CD8-positive, alpha-beta memory T cell (primary cell): Measurements from ENCODE around the gene SEC62. TPM values are rescaled to one million over a fixed set of nuclear protein-coding genes. Genes with fewer than 3 reads are reported as not detected.

ENCODE experiments used
- CTCF ChIA-PET: fragments of 350-600 bp; sonication (Branson Sonifier 250); formaldehyde crosslinking; loops from one replicate; lab custom pipeline; 2021; ENCODE audit warnings: antibody characterized with exemption; lab: Charles Lee
- POLR2A ChIA-PET: fragments of 350-600 bp; sonication (Branson Sonifier 250); formaldehyde crosslinking; loops from one replicate; lab custom pipeline; 2021; ENCODE audit warnings: antibody characterized with exemption; lab: Charles Lee
- DNase-seq, 5 donors: peaks; one replicate each; pipeline versions ENCODE4 v3.0.0 to v3.0.0-alpha.2; 2020 to 2022; ENCODE audit warnings: mixed read lengths in 1 of 5
- H3K27ac ChIP-seq: one replicate; pipeline ENCODE4 v1.7.0; 2013; ENCODE audit warnings: low read depth, mild to moderate bottlenecking, low read length, moderate library complexity
- H3K27me3 ChIP-seq: 2 replicates; pipeline ENCODE4 v1.7.0; 2013; ENCODE audit warnings: low read length, mild to moderate bottlenecking; ENCODE audit not compliant: insufficient read depth, poor library complexity, severe bottlenecking
- H3K36me3 ChIP-seq: 2 replicates; pipeline ENCODE4 v1.7.0; 2013; ENCODE audit warnings: mild to moderate bottlenecking, low read length, moderate library complexity; ENCODE audit not compliant: insufficient read depth
- H3K4me1 ChIP-seq: 2 replicates; pipeline ENCODE4 v1.7.0; 2013; ENCODE audit warnings: mild to moderate bottlenecking, low read length, moderate library complexity; ENCODE audit not compliant: insufficient read depth
- H3K4me3 ChIP-seq: 2 replicates; pipeline ENCODE4 v1.7.0; 2013; ENCODE audit warnings: mild to moderate bottlenecking, low read length
- H3K9me3 ChIP-seq: 2 replicates; pipeline ENCODE4 v1.7.0; 2013; ENCODE audit warnings: mild to moderate bottlenecking, low read length
- H3K27ac Mint-ChIP-seq, 8 donors: one replicate each; pipeline ENCODE4 v1.8.0; 2020 to 2021; ENCODE audit warnings: mixed read lengths in 8 of 8, mild to moderate bottlenecking in 6 of 8, inconsistent platforms in 3 of 8, moderate library complexity in 3 of 8
- H3K27me3 Mint-ChIP-seq, 2 donors: one replicate each; pipeline ENCODE4 v1.8.0; 2020 to 2021; ENCODE audit warnings: mixed read lengths in 2 of 2, mild to moderate bottlenecking in 1 of 2, moderate library complexity in 1 of 2
- H3K36me3 Mint-ChIP-seq, 3 donors: one replicate each; pipeline ENCODE4 v1.8.0; 2020 to 2021; ENCODE audit warnings: mixed read lengths in 3 of 3, inconsistent platforms in 1 of 3, mild to moderate bottlenecking in 1 of 3
- H3K4me1 Mint-ChIP-seq, 3 donors: one replicate each; pipeline ENCODE4 v1.8.0; 2020 to 2021; ENCODE audit warnings: mixed read lengths in 3 of 3, inconsistent platforms in 1 of 3, mild to moderate bottlenecking in 1 of 3
- H3K4me3 Mint-ChIP-seq, 7 donors: one replicate each; pipeline ENCODE4 v1.8.0; 2020 to 2021; ENCODE audit warnings: mixed read lengths in 7 of 7, mild to moderate bottlenecking in 6 of 7, moderate library complexity in 4 of 7, inconsistent platforms in 2 of 7
- H3K9me3 Mint-ChIP-seq, 5 donors: one replicate each; pipeline ENCODE4 v1.8.0; 2020 to 2022; ENCODE audit warnings: mixed read lengths in 5 of 5, mild to moderate bottlenecking in 3 of 5, moderate library complexity in 2 of 5, inconsistent platforms in 1 of 5
- polyA plus RNA-seq: library from polyadenylated mRNA; unstranded; fragments of 300-500 nt; fragmentation: Illumina TruSeq; gene quantifications from one replicate; pipeline ENCODE4 v1.2.3, GENCODE V29; 2021
- total RNA-seq, 2 experiments: library from RNA; stranded (reverse); gene quantifications; one replicate each; pipeline ENCODE4 v1.2.3, GENCODE V29; 2021

The SEC62 gene
- total and polyA plus RNA-seq, 3 experiments from 2014 or later = 66.7 to 190 (median 68.3) TPM

- Mint-ChIP-seq H3K4me3 (no peak overlapping the region), H3K9me3 (no peaks in the 10 kb centered on the region), H3K4me1 (no peaks in the 10 kb centered on the region), H3K27me3 (peaks cover 0 to 50% of the 10 kb centered on the region in 2 donors), H3K36me3 (no peaks in the 10 kb centered on the region), H3K27ac (no peak overlapping the region)
- Histone ChIP-seq H3K27me3 (no peaks in the 10 kb centered on the region), H3K36me3 (no peaks in the 10 kb centered on the region), H3K27ac (no peak overlapping the region), H3K9me3 (no peaks in the 10 kb centered on the region), H3K4me1 (no peaks in the 10 kb centered on the region), H3K4me3 (no peak overlapping the region)
- CTCF ChIA-PET = no interaction called here
- no peak for DNase-seq
- POLR2A ChIA-PET = no interaction called here
These were observed 12.4 kb upstream of the SEC62 start for GRCh38 chr3:169954142-169954756.

GRCh38 chr3:169955406-169955805 lies 11.2 kb upstream of the SEC62 start:
- no peaks in the 10 kb centered on the region for H3K4me1 ChIP-seq
- Mint-ChIP-seq H3K4me1 (no peaks in the 10 kb centered on the region), H3K27ac (no peak overlapping the region), H3K27me3 (peaks cover 0 to 51% of the 10 kb centered on the region in 2 donors), H3K36me3 (peaks cover 0 to 1% (median 0%) of the 10 kb centered on the region in 3 donors), H3K9me3 (no peaks in the 10 kb centered on the region), H3K4me3 (no peak overlapping the region)
- H3K9me3 ChIP-seq = no peaks in the 10 kb centered on the region
- H3K27me3 ChIP-seq = no peaks in the 10 kb centered on the region
- H3K27ac ChIP-seq = no peak overlapping the region
- H3K4me3 ChIP-seq = no peak overlapping the region
- no peaks in the 10 kb centered on the region for H3K36me3 ChIP-seq
- ChIA-PET POLR2A (no interaction called here), CTCF (no interaction called here)
- DNase-seq = no peak

DNA sequence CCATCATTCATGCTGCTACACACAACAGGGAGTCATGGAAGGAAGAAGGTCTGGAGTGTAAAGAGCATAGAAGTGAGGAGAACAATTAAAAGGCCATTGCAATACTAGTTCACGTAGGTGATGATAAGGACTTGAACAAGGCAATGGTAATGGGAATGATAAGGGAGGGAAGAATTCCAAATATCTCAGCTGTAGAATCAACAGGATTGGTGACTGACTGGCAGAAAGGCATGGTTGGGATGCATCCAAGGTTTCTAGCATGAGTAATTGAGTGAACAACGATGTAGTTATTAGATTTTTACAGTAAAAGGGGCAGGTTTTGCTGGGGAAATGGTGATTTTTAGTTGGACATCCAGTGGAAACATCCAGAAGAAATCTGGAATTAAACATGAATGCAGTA lies 2.4 kb upstream of the SEC62 start:
- Histone ChIP-seq H3K27me3 (no peaks in the 10 kb centered on the region), H3K36me3 (no peaks in the 10 kb centered on the region), H3K4me1 (peaks cover 28% of the 10 kb centered on the region), H3K9me3 (no peaks in the 10 kb centered on the region), H3K4me3 (no peak overlapping the region), H3K27ac (no peak overlapping the region)
- peaks cover 0 to 12% (median 3%) of the 10 kb centered on the region in 3 donors for H3K36me3 Mint-ChIP-seq
- CTCF ChIA-PET = interaction anchor here (1.0 kb wide), 1 partner anchor 34 kb away, joined by 4 read pairs; no protein-coding TSS in a partner anchor
- H3K27ac Mint-ChIP-seq = peak overlapping the region in 6 of 8 donors; percentile 6 to 99 (median 84)
- peaks cover 0 to 2% of the 10 kb centered on the region in 2 donors for H3K27me3 Mint-ChIP-seq
- peak overlapping the region in 3 of 7 donors; percentile 4 to 55 (median 42) for H3K4me3 Mint-ChIP-seq
- peaks cover 38 to 60% (median 39%) of the 10 kb centered on the region in 3 donors for H3K4me1 Mint-ChIP-seq
- no peaks in the 10 kb centered on the region for H3K9me3 Mint-ChIP-seq
- POLR2A ChIA-PET = no interaction called here
- DNase-seq = no peak

GRCh38 chr3:169965562-169966427 lies 812 bp upstream of the SEC62 start:
- H3K36me3 ChIP-seq = no peaks in the 10 kb centered on the region
- CTCF ChIA-PET = interaction anchor here (0.7 to 2.7 kb wide), 6 partner anchors 13 to 203 kb away, joined by 3 to 14 read pairs (median 8); partner anchors contain the start of gene MYNN
- no peak for DNase-seq
- POLR2A ChIA-PET = interaction anchor here (0.8 to 2.9 kb wide), 7 partner anchors 17 to 215 kb away, joined by 3 to 23 read pairs (median 10); partner anchors contain the start of genes MYNN, PHC3 and TERC
- peaks cover 41% of the 10 kb centered on the region for H3K4me1 ChIP-seq
- no peaks in the 10 kb centered on the region for H3K9me3 ChIP-seq
- H3K27ac ChIP-seq = peak overlapping the region; percentile 89
- no peaks in the 10 kb centered on the region for H3K27me3 Mint-ChIP-seq
- no peaks in the 10 kb centered on the region for H3K9me3 Mint-ChIP-seq
- H3K27me3 ChIP-seq = no peaks in the 10 kb centered on the region
- peak overlapping the region; percentile 80 for H3K4me3 ChIP-seq
- peaks cover 0 to 23% (median 2%) of the 10 kb centered on the region in 3 donors for H3K36me3 Mint-ChIP-seq
- peak overlapping the region; percentile 86 to 99 (median 96) for H3K4me3 Mint-ChIP-seq
- H3K27ac Mint-ChIP-seq = peak overlapping the region; percentile 97 to 100 (median 99)
- H3K4me1 Mint-ChIP-seq = peaks cover 52 to 76% (median 56%) of the 10 kb centered on the region in 3 donors

GRCh38 chr3:169966951-169967915 lies 626 bp downstream of the SEC62 start:
- H3K36me3 ChIP-seq = no peaks in the 10 kb centered on the region
- peak overlapping the region; percentile 89 for H3K27ac ChIP-seq
- POLR2A ChIA-PET = interaction anchor here (0.5 to 2.9 kb wide), 15 partner anchors 10 to 903 kb away, joined by 3 to 23 read pairs (median 4); partner anchors contain the start of genes ACTRT3, MYNN, PHC3 and RPL22L1
- Mint-ChIP-seq H3K4me3 (peak overlapping the region; percentile 86 to 99 (median 96)), H3K4me1 (peaks cover 63 to 82% (median 70%) of the 10 kb centered on the region in 3 donors), H3K27ac (peak overlapping the region; percentile 97 to 100 (median 99)), H3K27me3 (no peaks in the 10 kb centered on the region), H3K36me3 (peaks cover 0 to 32% (median 6%) of the 10 kb centered on the region in 3 donors), H3K9me3 (no peaks in the 10 kb centered on the region)
- H3K27me3 ChIP-seq = no peaks in the 10 kb centered on the region
- CTCF ChIA-PET = interaction anchor here (0.7 to 2.7 kb wide), 10 partner anchors 9 to 204 kb away, joined by 3 to 14 read pairs (median 6); partner anchors contain the start of genes MYNN and TERC
- peak overlapping the region; percentile 80 for H3K4me3 ChIP-seq
- peaks cover 54% of the 10 kb centered on the region for H3K4me1 ChIP-seq
- DNase-seq = peak in 4 of 5 donors; percentile 8 to 71 (median 30)
- no peaks in the 10 kb centered on the region for H3K9me3 ChIP-seq

GRCh38 chr3:169968224-169968885 lies 1.7 kb downstream of the SEC62 start:
- peak overlapping the region; percentile 89 for H3K27ac ChIP-seq
- Mint-ChIP-seq H3K27me3 (no peaks in the 10 kb centered on the region), H3K9me3 (no peaks in the 10 kb centered on the region), H3K36me3 (peaks cover 0 to 35% (median 7%) of the 10 kb centered on the region in 3 donors), H3K4me3 (peak overlapping the region; percentile 86 to 99 (median 96)), H3K4me1 (peaks cover 67 to 83% (median 78%) of the 10 kb centered on the region in 3 donors), H3K27ac (peak overlapping the region; percentile 97 to 100 (median 99))
- peaks cover 56% of the 10 kb centered on the region for H3K4me1 ChIP-seq
- peak overlapping the region; percentile 80 for H3K4me3 ChIP-seq
- no peaks in the 10 kb centered on the region for H3K36me3 ChIP-seq
- H3K27me3 ChIP-seq = no peaks in the 10 kb centered on the region
- ChIA-PET CTCF (interaction anchor here (0.6 to 2.7 kb wide), 3 partner anchors 10 to 201 kb away, joined by 3 to 8 read pairs (median 3); no protein-coding TSS in a partner anchor), POLR2A (interaction anchor here (0.6 to 2.9 kb wide), 4 partner anchors 103 to 205 kb away, joined by 3 to 23 read pairs (median 7); partner anchors contain the start of gene MYNN)
- no peaks in the 10 kb centered on the region for H3K9me3 ChIP-seq
- DNase-seq = no peak
